Lower leg skin (tissue), 3 donors: Measurements from ENCODE around the gene FAM174C.
"Not testable (repeated sequence)": the region's sequence is repeated elsewhere in the genome, so short reads cannot be mapped to it uniquely, and the experiment has no call there.

Source experiments
- CTCF ChIP-seq, 3 donors: fragments of 450-650 bp; IDR thresholded peaks; one replicate each; pipeline ENCODE4 v1.5.1; 2016; ENCODE audit warnings: antibody characterized with exemption in 3 of 3, mild to moderate bottlenecking in 3 of 3, moderate library complexity in 2 of 3
- POLR2A ChIP-seq, 2 donors: fragments of 450-650 bp; IDR thresholded peaks; one replicate each; pipeline ENCODE4 v1.6.1; 2016 to 2017; ENCODE audit warnings: antibody characterized with exemption in 2 of 2, mild to moderate bottlenecking in 1 of 2, moderate library complexity in 1 of 2

DNA sequence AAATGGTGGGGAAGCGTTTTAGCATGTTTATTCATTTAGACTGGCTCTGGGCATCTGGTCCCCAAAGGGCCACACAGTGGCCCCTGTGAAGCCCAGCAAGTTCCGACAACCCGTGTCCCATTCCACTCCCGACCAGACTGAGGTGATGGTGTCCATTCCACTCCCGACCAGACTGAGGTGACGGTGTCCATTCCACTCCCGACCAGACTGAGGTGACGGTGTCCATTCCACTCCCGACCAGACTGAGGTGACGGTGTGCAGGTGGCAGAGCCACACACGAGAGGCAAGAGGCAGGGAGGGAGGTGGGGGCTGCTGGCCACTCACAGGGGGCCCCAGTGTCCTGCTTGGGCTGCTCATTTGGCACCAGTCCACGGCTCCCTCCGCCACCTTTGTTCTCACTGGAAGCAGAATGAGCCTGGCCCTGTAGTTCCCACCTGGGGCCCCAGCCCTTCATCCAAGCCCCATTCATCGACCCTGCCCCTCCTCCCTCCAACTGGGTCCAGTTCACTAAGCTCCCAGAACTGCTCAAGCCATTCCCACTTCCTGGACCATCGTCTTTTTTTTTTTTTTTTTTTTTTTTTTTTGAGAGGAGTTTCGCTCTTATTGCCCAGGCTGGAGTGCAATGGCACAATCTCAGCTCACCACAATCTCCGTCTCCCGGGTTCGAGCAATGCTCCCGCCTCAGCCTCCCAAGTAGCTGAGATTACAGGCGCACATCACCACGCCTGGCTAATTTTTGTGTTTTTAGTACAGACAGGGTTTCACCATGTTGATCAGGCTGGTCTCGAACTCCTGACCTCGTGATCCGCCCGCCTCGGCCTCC is 28.9 kb upstream of the FAM174C start:
- TF ChIP-seq POLR2A, CTCF (IDR thresholded peaks at IDR 0.05): not testable (repeated sequence)
